Upper lobe of left lung (tissue), 6 donors: ENCODE measurements around the gene ATP2B1. TPM values are rescaled to one million over a fixed set of nuclear protein-coding genes. Genes with fewer than 3 reads are reported as not detected.

ENCODE experiments used
- ATAC-seq, 2 donors: fragments of 200-7000 bp; cut with Tn5 transposase; one replicate each; pipeline ENCODE4 v1.9.1; 2022; ENCODE audit warnings: mild to moderate bottlenecking in 2 of 2, moderate library complexity in 2 of 2; ENCODE audit not compliant: low FRiP score in 2 of 2
- DNase-seq, 2 donors: peaks; one replicate each; pipeline ENCODE4 v3.0.0-alpha.2; 2019 to 2020
- H3K27ac ChIP-seq, 4 donors: fragments of 200-600 bp; sonication (generic); one replicate each; pipeline ENCODE4 v1.5.1; 2016 to 2019
- H3K27me3 ChIP-seq, 4 donors: fragments of 200-600 bp; sonication (generic); one replicate each; pipeline ENCODE4 v1.5.1; 2017 to 2019
- H3K36me3 ChIP-seq, 4 donors: fragments of 200-600 bp; sonication (generic); one replicate each; pipeline ENCODE4 v1.5.1; 2016 to 2019
- H3K4me1 ChIP-seq, 4 donors: fragments of 200-600 bp; sonication (generic); one replicate each; pipeline ENCODE4 v1.5.1; 2018 to 2019
- H3K4me3 ChIP-seq, 4 donors: fragments of 200-600 bp; sonication (generic); one replicate each; pipeline ENCODE4 v1.5.1; 2017 to 2019; ENCODE audit warnings: mild to moderate bottlenecking in 2 of 4, moderate library complexity in 1 of 4
- H3K9me3 ChIP-seq, 4 donors: fragments of 200-600 bp; sonication (generic); one replicate each; pipeline ENCODE4 v1.5.1; 2018 to 2019
- EP300 ChIP-seq, 4 donors: sonication (generic); formaldehyde crosslinking; IDR thresholded peaks; one replicate each; pipeline ENCODE4 v1.5.1; 2017; ENCODE audit warnings: antibody characterized with exemption in 4 of 4, control low read depth in 2 of 4
- POLR2A ChIP-seq, 4 donors: fragments of 450-650 bp; IDR thresholded peaks; one replicate each; pipeline ENCODE4 v1.5.1; 2016 to 2017; ENCODE audit warnings: antibody characterized with exemption in 4 of 4, mild to moderate bottlenecking in 2 of 4
- POLR2AphosphoS5 ChIP-seq, 2 donors: sonication (generic); formaldehyde crosslinking; IDR thresholded peaks; one replicate each; pipeline ENCODE4 v1.5.1; 2017; ENCODE audit warnings: antibody characterized with exemption in 2 of 2
- WGBS, 2 donors: methylation state at CpG; one replicate each; pipeline ENCODE4 v1.1.5; 2017 to 2018; 5-methylcytosine and 5-hydroxymethylcytosine counted together
- total RNA-seq, 6 donors: library from RNA; depleted of rRNA in 4 of 6; stranded (reverse); fragments of >200 nt in 4 of 6; gene quantifications; one replicate each; pipeline versions ENCODE4 v1.1.0 to v1.2.1, GENCODE V29; 2016 to 2021
- TF ChIP-seq, protein P1 (sequence below), 6 experiments: fragments of 450-650 bp in 4 of 6; fragments of 200-600 bp in 2 of 6; sonication (generic) in 2 of 6; IDR thresholded peaks; one replicate each; pipeline ENCODE4 v1.5.1; 2016 to 2019; ENCODE audit warnings: antibody characterized with exemption in 6 of 6
- donor health status: DM: no; HTN: no; CAD: no; lungs with moderate emphysema.
- donor health status: DM: no; HTN: yes; CAD: no; lungs with severe emphysema.

The ATP2B1 gene
- total RNA-seq, 6 donors from 2014 or later: 15.2 to 50.0 (median 36.3) TPM

DNA sequence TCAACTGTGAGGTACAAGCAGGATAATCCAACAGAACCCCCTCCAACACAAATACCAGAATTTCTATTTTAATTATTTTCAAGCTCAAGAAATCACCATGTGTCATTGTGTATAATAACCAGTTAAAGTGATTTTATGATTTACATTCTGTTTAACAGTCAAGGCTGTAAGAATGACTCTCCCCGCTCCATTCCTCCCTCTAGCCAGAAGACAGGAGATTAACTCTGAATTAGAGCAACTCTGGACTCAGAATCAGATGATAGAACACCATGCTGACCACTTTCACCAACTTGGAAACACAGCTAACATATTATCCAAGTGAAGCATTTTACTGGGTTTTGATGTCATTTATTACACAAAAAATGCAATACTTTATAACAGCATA is 71.9 kb downstream of the ATP2B1 start:
- Histone ChIP-seq H3K9me3 (no peaks in the 10 kb centered on the region), H3K4me3 (no peak overlapping the region), H3K27me3 (no peaks in the 10 kb centered on the region), H3K4me1 (no peaks in the 10 kb centered on the region), H3K27ac (no peak overlapping the region), H3K36me3 (peaks cover 0 to 11% (median 0%) of the 10 kb centered on the region in 4 donors)
- 95 to 100% methylated on average over 1 of the region's 1 CpG for WGBS, 2 donors
- DNase-seq (no peak), ATAC-seq (no peak)
- TF ChIP-seq, protein P1, sequence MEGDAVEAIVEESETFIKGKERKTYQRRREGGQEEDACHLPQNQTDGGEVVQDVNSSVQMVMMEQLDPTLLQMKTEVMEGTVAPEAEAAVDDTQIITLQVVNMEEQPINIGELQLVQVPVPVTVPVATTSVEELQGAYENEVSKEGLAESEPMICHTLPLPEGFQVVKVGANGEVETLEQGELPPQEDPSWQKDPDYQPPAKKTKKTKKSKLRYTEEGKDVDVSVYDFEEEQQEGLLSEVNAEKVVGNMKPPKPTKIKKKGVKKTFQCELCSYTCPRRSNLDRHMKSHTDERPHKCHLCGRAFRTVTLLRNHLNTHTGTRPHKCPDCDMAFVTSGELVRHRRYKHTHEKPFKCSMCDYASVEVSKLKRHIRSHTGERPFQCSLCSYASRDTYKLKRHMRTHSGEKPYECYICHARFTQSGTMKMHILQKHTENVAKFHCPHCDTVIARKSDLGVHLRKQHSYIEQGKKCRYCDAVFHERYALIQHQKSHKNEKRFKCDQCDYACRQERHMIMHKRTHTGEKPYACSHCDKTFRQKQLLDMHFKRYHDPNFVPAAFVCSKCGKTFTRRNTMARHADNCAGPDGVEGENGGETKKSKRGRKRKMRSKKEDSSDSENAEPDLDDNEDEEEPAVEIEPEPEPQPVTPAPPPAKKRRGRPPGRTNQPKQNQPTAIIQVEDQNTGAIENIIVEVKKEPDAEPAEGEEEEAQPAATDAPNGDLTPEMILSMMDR (IDR thresholded peaks at IDR 0.05): no peak
- no peak for TF ChIP-seq EP300 (IDR thresholded peaks at IDR 0.05)

DNA sequence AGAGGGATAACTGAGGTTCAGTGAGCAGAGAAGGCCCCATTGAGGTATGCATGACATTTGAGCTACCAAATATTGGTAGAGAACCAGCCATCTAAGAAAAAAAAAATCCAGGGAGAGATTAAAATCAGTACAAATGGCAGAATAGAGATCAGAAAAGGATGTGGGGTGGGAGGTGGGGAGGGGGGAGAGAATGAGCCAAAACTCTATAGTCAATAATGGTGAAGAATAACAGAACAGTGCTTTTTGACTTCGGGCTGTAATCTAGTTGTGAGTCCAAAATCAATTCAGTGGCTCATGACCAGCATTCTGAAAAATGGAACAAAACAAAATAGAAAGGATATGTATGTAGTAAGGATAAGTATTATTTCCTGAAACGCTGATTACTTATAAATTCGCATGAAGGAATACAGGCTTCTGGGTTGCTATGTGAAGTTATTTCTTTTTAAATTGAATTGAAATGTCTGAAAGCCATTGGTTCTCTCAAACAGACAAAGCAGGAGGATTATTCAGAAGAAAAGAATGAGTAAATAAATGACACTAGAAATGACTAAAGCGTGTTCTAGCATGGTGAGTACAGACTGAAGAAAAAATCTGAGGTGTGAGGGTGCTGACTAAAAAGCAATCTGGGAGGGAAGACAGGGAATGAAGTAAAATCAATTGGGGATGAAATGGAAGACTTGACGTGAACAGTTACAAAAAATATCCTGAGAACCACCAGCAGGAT is 72.4 kb downstream of the ATP2B1 start:
- no peak overlapping the region for H3K4me3 ChIP-seq
- WGBS, 2 donors: 87 to 90% methylated on average over 5 of the region's 5 CpGs
- ATAC-seq: no peak
- TF ChIP-seq, protein P1 (IDR thresholded peaks at IDR 0.05): no peak
- no peak for TF ChIP-seq POLR2AphosphoS5 (IDR thresholded peaks at IDR 0.05)
- TF ChIP-seq POLR2A (IDR thresholded peaks at IDR 0.05): no peak
- no peak for TF ChIP-seq EP300 (IDR thresholded peaks at IDR 0.05)
- DNase-seq: no peak
- H3K4me1 ChIP-seq: no peaks in the 10 kb centered on the region
- H3K36me3 ChIP-seq: peaks cover 0 to 11% (median 0%) of the 10 kb centered on the region in 4 donors
- no peaks in the 10 kb centered on the region for H3K9me3 ChIP-seq
- no peaks in the 10 kb centered on the region for H3K27me3 ChIP-seq
- H3K27ac ChIP-seq: no peak overlapping the region

DNA sequence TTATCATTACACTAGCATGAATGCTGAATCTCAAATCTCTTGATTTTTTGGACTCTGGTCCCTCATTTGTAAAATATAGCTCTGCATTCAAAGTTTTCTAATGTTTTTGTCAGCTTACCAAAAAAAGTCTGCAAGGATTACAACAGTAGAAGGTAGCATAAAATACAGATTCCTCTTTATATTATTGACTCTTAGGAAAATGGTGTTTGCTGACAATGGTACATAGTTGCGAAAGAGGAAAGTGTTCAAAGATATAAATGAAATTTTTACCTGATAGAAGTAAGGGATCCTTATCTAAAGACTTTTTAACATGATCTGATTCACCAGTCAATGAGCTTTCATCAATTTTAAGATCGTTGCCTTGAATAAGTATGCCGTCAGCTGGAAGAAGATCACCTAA is 74.1 kb downstream of the ATP2B1 start:
- TF ChIP-seq EP300 (IDR thresholded peaks at IDR 0.05) (no peak), POLR2A (IDR thresholded peaks at IDR 0.05) (no peak), POLR2AphosphoS5 (IDR thresholded peaks at IDR 0.05) (no peak)
- TF ChIP-seq, protein P1 (IDR thresholded peaks at IDR 0.05): no peak
- H3K4me1 ChIP-seq: no peaks in the 10 kb centered on the region
- H3K4me3 ChIP-seq: no peak overlapping the region
- DNase-seq: no peak
- 93 to 97% methylated on average over 3 of the region's 3 CpGs for WGBS, 2 donors
- no peak overlapping the region for H3K27ac ChIP-seq
- ATAC-seq: no peak
- no peaks in the 10 kb centered on the region for H3K9me3 ChIP-seq
- peaks cover 0 to 17% (median 2%) of the 10 kb centered on the region in 4 donors for H3K36me3 ChIP-seq
- no peaks in the 10 kb centered on the region for H3K27me3 ChIP-seq

DNA sequence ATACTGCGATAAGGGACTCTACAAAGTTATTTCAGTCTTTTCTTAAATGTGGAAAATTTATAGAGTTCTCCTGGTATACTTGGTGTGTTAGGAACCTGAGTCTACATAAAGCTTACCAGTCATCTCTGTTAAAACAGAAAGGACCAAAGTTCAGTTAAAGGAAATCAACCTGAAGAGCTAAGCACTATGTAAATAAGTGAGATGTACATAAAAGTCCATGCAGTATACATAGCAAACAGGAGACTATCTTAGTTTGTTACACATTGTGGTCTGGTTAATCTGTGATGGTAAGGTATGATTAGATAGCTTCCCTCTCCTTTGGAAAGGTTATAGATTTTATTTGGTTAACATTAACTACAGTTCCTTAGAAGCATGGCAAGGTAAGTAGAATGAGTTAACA is 75.9 kb downstream of the ATP2B1 start:
- no peaks in the 10 kb centered on the region for H3K4me1 ChIP-seq
- no peak for ATAC-seq
- H3K9me3 ChIP-seq: no peaks in the 10 kb centered on the region
- DNase-seq: no peak
- H3K4me3 ChIP-seq: no peak overlapping the region
- TF ChIP-seq POLR2AphosphoS5 (IDR thresholded peaks at IDR 0.05): no peak
- TF ChIP-seq, protein P1 (IDR thresholded peaks at IDR 0.05): no peak
- no peak for TF ChIP-seq POLR2A (IDR thresholded peaks at IDR 0.05)
- no peak for TF ChIP-seq EP300 (IDR thresholded peaks at IDR 0.05)
- H3K27ac ChIP-seq: no peak overlapping the region
- H3K36me3 ChIP-seq: peaks cover 0 to 25% (median 8%) of the 10 kb centered on the region in 4 donors
- H3K27me3 ChIP-seq: no peaks in the 10 kb centered on the region
- WGBS, 2 donors: 98 to 100% methylated on average over 1 of the region's 1 CpG

DNA sequence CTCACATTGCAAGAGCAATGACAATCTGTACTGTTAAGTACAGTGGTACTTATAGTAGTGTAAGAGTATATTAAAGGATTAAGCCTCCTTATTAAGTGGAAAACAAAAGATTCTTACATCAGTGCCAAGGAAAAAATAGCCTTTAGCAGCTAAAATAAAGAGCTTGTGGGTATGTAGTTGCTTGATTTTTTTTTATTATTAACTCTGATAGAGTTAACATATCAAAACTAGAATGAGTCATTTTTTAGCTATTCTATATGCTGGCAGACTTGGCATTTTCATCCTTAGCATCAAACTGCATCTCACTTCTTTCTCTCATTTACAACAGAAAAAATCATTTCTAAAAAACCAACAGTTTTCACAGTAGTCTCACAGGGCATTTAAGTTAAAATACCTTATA is 86.5 kb downstream of the ATP2B1 start:
- TF ChIP-seq POLR2AphosphoS5 (IDR thresholded peaks at IDR 0.05): no peak
- TF ChIP-seq EP300 (IDR thresholded peaks at IDR 0.05): no peak
- TF ChIP-seq, protein P1 (IDR thresholded peaks at IDR 0.05): no peak
- TF ChIP-seq POLR2A (IDR thresholded peaks at IDR 0.05): no peak
- Histone ChIP-seq H3K27ac (no peak overlapping the region), H3K4me3 (no peak overlapping the region), H3K4me1 (no peaks in the 10 kb centered on the region), H3K27me3 (no peaks in the 10 kb centered on the region), H3K9me3 (no peaks in the 10 kb centered on the region), H3K36me3 (peaks cover 0 to 24% (median 9%) of the 10 kb centered on the region in 4 donors)
- ATAC-seq (no peak), DNase-seq (no peak)
